Muscle of arm (tissue), 12 donors: Measurements from ENCODE around the gene ARID1B. TPM values are rescaled to one million over a fixed set of nuclear protein-coding genes. Genes with fewer than 3 reads are reported as not detected.

ENCODE experiments used
- DNase-seq: peaks from one replicate; pipeline ENCODE4 v3.0.0-alpha.2; 2013
- polyA plus RNA-seq, 12 donors: library from polyadenylated mRNA; unstranded; fragments of 120-200 nt; gene quantifications; one replicate each; pipeline ENCODE4 v1.2.1, GENCODE V29; 2013; ENCODE audit not compliant: insufficient read length in 12 of 12

Gene ARID1B
- polyA plus RNA-seq, 12 donors, result 54.3 to 377 (median 68.6) TPM

- DNase-seq, result no peak
Observed at GRCh38 chr6:157207521-157208076, 430.4 kb downstream of the ARID1B start.

DNA sequence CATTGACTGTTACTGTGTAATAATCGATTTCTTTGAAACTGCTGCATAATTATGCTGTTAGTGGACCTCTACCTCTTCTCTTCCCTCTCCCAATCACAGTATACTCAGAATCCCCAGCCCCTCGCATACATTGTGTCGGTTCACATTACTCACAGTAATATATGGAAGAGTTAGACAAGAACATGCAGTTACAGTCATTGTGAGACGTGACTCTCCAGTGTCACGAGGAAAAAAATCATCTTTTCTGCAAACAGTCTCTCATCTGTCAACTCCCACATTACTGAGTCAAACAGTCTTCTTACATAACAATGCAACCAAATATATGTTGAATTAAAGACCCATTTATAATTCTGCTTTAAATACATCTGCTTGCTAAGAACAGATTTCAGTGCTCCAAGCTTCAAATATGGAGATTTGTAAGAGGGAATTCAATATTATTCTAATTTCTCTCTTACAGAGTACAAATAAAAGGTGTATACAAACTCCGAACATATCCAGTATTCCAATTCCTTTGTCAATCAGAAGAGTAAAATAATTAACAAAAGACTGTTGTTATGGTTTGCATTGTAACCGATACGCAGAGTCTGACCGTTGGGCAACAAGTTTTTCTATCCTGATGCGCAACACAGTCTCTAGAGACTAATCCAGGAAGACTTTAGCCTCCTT, 432.8 kb downstream of the ARID1B start:
- no peak for DNase-seq

DNA sequence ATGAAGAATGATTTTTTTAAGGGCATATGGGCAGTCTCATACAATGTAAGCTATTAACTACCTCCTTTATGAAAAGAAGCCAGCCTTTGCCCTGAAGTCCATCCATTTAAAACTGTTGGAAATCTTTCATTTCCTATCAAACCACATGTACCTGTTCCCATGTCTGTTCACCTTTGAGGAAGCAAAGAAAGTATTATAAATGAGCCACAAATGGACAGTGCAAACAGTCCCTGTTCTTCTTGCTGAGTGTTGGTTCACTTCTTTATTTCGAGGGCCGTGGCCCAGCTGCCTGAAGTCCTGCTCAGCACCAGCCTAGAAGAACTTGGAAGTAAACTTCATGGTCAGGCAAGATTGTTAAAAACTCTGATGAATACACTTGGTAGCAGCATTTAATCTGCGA, 433.8 kb downstream of the ARID1B start:
- no peak for DNase-seq

DNA sequence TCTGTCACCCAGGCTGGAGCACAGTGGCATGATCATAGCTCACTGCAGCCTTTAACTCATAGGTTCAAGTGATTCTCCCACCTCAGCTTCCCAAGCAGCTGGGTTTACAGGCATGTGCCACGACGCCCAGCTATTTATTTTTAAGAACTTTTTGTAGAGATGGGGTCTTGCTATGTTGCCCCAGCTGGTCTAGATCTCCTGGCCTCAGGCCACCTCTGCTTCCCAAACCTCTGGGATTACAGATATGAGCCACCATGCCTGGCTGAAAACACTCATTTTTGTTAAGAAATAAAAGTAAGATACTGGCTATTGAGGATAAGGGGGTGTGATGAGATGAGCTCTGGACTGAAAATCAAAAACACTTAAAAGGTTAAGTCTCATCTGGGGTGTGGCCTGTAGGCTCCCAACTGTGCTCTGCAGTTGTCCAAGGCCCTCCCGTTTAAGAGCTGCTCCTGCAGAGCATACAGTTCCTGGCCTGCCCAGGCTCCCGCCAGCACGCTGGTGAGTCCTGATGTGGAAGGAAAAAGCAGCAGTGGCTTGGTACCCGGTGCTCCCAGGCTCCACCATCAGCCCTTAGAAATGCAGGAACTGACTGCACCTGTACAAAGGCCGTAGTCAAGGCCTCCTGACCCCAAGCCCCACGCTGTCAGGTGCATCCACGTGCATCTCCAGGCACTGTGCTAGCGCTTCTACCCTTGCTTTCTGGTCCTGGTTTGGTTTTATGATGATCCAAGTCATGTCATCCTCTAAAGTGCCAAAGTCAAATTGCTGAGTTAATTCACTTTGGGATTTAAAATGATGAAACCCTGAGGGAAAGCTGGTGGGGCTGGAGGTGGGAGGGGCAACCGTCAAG, 434.7 kb downstream of the ARID1B start:
- DNase-seq, result no peak

DNA sequence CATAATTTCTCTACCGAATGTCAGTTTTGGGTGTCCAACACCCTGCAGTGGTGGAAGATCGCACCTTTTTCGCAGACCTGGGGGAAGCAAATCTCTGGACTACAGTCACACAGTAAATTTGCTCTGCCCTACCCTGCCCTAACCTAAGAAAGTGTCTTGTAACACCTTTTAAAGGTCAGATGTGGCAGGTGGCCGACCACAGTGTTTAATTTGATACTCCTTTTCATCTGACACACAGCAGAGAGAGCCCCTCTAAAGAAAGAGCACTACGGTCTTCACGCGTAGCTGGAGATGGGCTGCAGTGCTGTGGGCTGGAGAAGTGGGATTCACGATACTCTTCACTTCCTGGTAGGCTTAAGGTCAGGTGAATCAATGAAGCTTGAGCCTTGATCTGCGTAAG, 436.2 kb downstream of the ARID1B start:
- DNase-seq, result no peak

DNA sequence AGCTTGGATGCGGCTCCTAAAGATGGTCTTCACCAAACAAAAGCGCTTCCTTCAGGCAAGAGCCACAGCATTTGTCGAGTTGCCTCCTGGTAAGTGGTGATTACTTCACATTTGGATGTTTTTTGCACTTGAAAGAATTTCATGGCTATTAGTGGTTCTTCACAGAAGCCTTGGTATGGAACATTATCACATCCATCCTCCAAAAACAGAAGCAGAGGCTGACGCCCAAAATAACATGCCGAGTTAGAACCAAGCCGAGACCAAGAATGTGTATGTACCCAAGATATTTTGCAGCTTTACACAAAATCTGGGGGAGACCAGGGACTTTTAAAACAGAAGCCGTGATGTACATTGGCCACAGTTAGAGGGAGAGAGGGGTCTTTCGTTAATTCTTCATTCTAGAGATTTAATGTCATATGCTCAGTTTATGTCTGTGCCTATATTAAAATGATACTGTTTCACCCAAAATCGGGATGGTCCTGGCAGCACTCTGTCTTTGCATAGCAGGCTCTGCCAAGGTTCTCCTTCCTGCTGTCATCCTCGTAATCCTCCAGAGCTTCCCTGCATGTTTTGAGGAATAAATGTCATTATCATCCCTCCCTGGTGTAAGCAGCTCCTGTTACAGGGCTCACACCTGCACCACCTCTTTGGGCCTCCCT, 436.9 kb downstream of the ARID1B start:
- no peak for DNase-seq

DNA sequence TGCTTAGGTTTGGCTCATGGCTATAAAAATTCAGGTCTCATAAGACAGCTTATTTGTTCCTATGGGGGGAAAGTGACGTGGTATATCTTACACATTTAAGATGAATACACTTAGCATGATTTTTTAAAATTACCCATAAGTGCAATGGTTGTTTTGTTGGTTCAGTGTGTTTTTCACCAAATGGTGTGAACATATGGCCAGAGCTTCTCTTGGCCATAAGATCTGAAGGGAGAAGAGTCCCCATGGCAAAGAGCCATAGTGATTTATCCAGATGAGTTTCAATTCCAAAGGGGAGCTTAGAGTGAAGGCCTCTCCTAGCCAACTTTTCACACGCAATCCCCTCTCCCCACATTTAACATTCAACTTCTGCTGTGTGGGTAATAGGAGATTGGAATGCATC, 438.5 kb downstream of the ARID1B start:
- DNase-seq, result no peak

DNA sequence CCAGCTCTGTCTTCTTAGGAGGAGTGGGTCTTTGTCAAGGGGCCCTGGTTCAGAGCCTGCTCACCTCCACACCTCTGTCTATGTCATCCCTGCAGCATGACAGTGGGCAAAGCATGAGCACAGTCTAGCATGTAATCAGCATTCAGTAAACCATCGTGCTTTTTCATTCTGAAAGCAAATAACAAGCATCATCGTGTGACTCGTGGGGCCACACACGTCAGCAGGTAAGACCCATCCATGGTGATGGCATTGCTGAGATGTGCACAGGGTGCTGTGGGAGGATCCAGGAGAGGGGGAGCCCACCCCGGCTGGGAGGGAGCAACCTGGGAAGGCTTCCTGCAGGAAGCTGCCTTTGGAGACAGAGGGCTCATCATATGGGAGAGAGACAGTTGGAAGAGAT, 439.4 kb downstream of the ARID1B start:
- DNase-seq, result no peak

DNA sequence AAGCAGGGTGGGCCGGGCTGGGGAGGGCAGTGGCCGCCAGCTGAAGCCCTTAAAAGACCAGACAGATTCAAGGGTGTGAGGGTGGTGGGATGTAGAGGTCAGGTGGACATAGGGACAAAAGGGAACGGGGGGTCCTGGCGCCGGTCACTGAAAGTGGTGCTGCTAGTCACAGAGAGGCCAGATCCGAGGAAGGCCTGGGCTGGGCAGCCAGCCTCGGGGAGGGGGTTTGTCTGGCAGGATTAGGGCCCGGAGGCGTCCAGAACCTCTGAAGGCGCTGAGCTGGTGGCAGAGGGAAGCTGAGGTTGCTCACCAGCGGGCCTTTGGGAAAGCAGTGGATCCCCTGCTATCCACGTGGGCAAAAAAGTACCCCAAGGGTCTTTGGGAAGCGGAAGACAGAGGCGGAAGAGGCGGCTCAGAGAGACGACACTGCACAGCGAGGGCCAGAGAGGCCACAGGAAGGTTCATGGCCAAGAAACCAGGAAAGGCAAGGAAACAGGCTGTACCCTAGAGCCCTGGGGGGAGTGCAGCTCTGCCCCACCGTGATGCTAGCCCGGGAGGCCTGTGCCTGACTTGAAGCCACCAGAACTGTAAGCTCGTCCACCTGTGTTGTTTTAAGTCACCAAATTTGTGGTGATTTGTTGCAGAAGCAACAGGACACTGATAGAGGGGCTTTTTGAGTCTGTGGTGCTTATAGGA, 440.2 kb downstream of the ARID1B start:
- DNase-seq, result no peak

GRCh38 chr6:157217894-157218370, 440.8 kb downstream of the ARID1B start:
- DNase-seq, result no peak

DNA sequence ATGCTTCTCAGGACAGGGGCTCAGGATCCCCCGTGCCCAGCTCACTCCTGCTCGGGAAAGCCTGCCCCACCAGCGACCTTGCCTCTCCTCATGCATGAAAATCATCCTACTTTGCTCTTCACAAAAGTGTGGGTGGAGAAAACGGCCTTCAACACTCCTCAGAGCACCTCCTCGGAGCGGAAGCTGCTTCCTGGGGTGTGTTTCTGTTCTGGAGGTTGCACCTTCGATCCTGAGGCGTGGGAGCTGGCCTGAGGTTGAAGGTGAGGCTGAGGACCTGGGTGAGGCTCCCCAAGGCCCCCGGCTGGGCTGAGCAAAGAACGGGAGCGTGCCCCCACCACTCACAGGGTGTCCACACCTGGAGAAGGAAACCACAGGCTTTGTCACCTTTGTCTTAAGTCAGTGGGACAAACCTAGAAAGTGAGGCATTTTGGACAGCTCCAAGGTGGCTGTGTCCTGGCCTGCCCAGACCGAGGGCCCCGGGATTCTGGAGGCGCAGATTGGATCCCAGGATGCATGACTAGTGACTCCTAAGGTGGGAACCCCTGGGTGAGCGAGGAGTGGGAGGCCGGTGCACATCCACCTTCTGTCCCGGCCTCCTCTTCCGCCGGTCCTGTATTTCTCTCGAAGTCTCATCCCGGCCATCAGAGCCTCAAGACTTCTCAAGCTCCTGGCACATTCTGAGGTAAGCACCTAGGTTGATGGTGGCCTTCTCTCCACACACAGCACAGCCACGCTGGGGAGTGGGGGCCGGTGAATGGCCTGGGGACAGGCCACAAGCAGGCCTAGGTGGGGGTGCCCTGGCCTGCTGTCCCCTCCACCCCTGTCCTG, 441.4 kb downstream of the ARID1B start:
- no peak for DNase-seq

DNA sequence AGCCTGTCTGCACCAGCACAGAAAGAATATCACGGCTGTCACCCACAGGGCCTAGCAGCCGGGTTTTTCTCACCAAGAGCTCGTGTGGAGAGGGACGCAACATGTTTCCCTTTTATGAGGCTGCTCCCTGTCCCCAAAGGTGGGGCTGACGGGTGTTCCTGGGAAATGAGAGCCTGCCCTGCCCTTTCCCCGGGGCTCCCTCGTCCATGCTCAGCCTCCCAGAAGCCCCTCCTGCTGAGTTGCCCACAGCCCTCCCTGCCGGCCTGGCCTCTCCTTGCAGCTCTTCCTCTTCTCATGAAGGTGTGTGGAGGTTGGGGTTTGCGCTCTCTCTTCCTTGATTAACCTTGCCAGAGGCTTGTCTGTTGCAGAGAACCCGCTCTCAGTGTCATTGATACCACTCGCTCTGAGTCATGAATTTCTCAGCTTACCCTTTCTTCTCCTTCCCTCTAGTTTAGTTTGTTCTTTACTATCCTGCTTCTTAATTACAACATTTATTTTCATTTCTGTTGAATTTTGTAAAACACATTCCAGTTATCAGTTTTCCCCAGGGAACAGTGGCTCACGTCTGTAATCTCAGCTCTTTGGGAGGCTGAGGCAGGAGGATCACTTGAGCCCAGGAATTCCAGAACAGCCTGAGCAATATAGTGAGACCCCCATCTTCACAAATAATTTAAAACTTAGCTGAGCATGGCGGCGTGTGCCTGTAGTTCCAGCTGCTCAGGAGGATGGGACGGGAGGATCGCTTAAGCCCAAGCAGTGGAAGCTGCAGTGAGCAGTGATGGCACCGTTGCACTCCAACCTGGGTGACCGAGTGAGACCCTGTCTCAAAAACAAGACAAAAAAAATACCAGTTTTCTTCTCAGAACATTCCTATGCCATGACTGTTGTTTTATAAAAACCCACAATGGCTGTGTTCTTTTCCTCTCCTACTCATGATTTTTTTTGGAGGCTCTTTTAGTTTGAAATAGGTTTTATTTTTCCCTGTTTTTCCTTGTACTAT, 442.3 kb downstream of the ARID1B start:
- DNase-seq, result no peak

- no peak for DNase-seq
Observed at GRCh38 chr6:157220485-157220884, 443.3 kb downstream of the ARID1B start.

GRCh38 chr6:157221049-157221816, 444.1 kb downstream of the ARID1B start:
- DNase-seq, result peak; percentile 69

GRCh38 chr6:157221817-157222175, 444.6 kb downstream of the ARID1B start:
- DNase-seq, result no peak

GRCh38 chr6:157222201-157222981, 445.2 kb downstream of the ARID1B start:
- no peak for DNase-seq

DNA sequence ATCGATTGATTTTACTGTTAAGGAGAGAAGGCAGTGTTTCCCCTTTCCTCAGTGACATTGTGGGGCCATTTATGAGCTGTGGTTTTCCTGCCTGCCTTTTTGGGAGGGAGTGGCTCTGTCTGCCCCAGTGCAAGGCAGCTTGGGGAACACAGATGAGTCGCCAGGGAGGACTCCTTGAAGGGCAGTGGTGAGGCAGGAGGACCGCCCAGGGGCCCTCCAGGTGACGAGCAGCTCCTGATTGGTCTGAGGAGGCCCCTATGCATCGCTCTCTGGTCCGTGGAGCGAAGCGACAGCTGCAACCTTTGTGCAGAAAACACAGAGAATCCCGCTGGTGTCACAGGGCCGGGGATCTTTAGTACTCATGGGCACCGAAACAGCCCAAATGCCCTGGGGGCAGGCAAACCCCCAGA, 445.8 kb downstream of the ARID1B start:
- no peak for DNase-seq

- DNase-seq, result no peak
Observed at GRCh38 chr6:157223511-157223910, 446.3 kb downstream of the ARID1B start.
